ENCODE measurements around the gene DISC1.

The DISC1 gene

DNA sequence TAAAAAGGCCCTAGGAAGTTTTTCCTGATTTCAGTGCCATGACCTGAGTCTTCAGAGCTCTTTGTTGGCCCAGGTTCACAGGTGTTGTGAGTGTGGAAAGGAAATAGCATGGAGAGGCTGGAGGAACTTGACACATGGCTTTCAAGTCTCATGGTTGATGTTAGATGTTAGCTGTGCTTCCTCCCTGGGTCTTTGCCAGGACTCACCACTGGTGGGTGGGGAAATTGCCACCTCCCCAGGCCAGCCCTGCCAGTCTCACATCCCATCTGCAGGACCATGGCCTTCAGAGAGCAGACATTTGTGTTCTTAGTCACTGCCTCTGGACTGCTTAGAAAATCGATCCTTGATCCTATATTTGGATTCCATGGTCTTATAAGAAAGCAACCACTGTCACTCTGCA, 383.2 kb downstream of the DISC1 start:
- no peak for DNase-seq (ENCODE audit: low read depth)

DNA sequence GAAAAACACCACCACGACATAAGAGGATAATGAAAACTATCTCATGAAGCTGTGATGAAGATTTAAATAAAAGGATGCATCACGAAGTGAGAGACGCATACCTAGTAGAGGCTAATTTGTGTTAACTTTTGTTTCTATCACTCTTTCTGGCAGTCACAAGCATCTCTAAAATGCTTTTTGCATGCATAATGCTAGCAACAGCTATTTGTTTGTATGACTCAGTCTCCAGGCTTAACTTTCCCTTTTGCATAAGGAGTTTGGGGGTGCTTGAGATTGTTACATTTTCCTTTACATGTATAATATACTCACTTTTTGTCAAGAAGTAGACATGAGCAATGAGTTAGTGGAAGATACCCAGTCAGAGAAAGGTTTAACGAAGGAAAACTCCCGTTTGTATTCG, 385.4 kb downstream of the DISC1 start:
- no peak for DNase-seq (ENCODE audit: low read depth)

DNA sequence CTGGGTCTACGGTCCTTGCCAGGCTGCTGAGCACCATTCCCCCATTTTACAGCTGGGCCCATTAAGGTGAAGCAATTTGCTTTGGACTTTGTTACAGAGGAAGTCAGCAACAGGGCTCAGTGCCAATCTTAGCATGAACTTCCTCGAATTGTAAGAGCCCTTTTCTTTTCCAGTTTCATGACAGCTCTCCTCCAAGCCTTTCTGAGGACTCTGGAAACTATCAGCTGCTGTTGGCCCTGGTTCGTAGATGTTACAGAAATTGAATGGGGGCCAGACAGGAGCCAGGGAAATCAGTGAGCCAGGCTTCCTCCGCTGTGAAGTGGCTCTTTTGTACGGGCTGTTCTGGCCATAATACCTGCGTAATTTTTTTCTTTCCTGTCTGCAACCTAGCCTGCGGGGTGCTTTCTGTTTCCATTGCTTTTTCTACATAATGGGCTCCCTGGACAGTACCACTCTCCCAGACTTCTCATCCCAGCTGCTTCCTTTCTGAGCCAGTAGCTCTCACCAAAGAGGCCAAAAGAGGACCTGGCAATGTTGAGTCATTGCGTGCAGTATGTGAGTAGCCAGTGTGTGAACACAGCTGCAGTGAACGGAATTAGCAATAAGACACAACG, 386.3 kb downstream of the DISC1 start:
- no peak for DNase-seq (ENCODE audit: low read depth)

DNA sequence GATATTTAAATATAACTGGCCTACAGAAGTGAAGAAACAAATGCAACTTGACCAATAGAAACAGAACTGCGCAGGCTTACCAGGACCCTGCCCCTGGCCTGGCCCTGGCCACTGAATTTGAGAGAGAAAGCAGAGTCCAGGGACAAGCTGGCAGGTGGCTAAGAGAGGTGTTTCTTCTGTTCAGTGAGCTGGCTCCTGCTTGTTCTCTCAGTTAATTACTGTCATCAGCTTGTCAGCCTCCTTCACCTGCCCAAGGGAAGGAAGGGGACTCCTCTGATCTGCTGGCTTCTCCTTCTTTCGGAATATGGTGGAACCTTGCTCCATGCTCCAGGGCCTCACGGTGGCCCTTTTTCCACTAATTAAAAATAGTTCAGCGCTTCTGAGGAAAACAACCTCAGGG, 388.4 kb downstream of the DISC1 start:
- no peak for DNase-seq (ENCODE audit: low read depth)

DNA sequence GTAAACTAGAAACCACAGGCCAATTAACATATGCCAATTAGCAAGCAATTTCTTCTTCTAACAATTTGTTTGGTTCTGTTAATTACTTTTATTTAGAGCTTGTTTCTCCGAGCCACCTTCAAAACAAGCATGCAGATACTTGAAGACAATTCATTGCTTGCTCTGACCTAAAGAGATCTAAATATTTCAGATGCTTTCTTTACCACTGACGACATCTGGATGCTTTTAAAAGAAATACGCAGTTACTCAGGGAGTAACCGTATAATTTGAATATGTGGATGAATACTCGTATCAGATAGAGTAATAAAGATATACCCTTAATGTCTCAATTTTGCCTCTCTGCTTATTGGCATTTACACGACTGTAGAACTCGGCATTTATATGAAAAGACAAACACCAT, 390.0 kb downstream of the DISC1 start:
- no peak for DNase-seq (ENCODE audit: low read depth)

DNA sequence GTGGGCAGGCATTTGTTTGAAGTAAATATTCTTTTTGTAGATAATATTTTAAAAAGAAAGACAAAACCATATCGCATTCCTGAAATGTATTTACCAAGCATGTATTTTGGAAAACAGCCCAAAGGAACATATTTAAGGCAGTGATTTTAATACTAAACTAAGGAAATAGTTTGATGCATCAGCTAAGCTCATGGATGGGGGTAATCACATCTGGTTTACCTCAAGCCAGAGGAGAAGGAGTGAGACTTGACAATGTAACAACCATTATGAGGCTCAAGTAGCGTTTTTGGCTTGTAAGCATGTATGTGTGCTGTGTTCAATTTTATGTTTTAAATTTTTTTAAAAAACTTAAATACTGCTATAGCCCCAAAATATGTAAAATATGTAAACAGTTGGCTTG, 390.5 kb downstream of the DISC1 start:
- no peak for DNase-seq (ENCODE audit: low read depth)

DNA sequence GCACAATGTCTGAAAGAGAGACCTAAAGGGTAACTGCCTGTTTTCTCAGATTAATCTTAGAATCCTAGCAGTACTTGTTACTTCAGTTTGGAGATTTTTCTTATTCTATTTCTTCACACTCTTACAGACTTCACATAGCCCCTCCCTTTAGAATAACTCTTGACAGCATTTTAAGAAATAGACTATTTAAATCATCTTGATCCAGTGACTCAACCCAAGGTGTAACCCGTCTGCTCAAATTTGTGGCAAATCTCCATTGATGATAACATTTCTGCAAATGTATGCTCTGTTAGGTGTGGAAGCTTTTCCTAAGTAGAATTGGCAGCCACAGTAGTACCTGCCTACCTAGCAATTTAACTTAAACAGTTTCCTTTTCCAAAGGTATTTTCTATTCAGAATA, 391.2 kb downstream of the DISC1 start:
- DNase-seq (ENCODE audit: low read depth): no peak

DNA sequence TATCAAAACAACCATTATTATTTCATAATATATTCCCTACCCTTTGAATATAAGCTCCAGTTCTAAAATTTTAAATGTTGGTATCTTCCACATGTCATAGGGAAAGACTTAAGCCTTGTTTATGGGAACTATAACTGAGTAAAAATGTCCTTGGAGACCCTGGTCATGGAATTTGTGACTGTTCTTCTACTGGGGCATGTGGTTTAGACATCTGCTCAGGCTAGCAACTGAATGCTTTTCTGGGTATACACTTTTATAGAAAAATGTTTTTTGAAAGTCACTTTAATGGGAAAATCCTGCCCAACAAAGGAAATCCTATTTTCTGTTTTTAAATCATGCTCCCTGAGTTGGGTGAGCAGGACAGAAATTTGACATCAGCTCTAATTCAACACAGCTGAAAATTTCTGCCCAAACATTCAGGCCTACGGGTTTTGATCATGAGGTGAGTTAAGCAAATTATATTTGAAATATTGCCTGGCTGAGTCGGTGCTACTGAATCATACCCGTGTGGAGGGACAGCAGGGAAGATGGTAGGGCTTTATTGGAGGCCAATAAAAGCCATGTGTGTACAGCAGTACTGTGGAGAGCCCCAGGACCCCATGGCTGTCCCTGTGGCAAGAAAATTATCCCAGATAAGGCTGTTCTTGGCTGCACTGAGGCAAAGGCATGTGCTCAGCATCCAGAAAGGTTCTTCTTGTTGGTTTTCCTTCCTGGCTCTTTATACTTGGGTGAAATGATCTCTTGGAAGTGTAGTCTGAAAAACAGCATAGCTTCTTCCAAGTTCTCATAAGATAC, 391.8 kb downstream of the DISC1 start:
- DNase-seq (ENCODE audit: low read depth): no peak

DNA sequence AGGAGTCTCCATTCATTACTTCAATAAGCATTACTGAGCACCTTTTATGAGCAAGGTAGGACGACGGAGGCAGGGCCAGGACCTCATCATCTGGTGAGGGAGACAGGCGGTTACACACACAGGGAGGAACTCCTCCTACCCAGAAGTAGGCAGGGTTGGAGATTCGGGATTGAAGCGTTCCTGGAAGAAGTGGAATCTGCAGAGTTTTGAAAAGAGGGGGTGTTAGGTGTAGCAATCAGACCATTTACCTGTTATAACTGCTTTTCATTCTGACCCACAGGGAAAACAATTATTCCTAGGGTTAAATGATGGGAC, 392.4 kb downstream of the DISC1 start:
- no peak for DNase-seq (ENCODE audit: low read depth)

DNA sequence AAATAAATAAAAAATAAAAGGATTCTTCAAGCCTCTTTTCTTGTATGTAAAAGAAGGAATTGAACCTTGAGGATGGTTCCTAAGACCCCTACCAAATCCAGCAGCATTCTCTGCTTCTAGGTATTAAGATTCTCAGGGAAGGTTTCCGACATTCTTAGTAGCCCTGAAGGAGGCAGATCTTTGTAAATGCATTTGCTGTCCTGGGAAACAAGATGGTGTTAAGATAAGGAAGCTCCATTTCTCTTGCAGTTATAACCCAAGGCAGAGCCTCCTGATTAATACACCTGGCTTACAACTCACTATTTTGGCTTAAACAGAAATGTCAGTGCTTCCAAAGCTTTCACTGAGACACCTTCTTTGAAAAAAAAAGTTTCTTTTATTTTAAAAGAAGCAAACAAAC, 393.8 kb downstream of the DISC1 start:
- DNase-seq (ENCODE audit: low read depth): no peak

DNA sequence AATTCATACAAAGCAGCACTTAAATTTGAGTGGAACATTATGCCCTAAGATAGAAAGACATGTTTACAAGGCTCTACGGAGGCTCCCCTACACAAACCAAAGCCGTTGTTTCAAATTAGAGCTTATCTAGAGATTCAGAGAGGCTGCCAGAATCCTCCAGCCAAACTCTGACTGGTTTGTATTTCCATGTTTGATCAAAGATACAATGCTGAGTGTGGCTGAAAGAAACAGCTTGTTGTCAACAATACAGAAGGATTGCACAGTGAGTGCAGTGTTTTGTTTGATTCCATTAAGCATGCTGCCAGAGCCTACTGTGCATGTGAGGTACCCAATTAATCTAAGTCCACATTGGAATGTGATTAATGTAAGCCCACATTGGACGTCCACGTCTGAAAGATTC, 402.7 kb downstream of the DISC1 start:
- no peak for DNase-seq (ENCODE audit: low read depth)

DNA sequence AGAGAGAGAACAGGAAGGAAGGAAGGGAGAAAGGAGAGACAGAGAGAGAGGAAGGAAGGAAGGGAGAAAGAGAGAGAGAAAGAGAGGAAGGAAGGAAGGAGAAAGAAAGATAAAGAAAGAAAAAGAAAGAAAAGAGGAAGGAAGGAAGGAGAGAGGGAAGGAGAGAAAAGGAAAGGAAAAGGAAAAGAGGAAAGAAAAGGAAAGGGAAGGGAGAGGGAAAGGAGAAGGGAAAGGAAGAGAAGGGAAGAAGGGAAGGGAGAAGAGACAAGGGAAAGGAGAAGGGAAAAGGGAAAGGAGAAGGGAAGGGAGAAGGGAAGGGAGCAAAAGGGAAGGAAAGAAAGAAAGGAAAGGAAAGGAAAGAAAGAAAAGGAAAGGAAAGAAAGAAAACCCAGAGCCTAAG, 404.6 kb downstream of the DISC1 start:
- no peak for DNase-seq (ENCODE audit: low read depth)

DNA sequence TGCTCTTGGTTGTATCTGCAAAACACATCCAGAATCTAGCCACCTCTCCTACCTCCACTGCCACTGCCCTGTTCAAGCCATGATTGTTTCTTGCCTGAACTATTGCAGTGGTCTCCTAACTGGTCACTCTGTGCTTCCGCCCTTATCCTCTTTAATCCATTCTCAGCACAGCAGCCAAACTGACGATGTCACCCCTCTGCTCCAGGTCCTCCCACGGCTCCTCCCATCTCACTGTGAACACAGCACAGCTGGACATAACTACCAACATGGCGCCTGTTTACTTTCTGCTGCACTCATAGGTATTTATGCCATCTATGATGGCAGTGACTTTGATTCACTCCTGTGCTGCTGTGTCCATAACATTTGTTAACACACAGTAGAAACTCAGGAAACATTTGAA, 406.7 kb downstream of the DISC1 start:
- DNase-seq (ENCODE audit: low read depth): no peak

DNA sequence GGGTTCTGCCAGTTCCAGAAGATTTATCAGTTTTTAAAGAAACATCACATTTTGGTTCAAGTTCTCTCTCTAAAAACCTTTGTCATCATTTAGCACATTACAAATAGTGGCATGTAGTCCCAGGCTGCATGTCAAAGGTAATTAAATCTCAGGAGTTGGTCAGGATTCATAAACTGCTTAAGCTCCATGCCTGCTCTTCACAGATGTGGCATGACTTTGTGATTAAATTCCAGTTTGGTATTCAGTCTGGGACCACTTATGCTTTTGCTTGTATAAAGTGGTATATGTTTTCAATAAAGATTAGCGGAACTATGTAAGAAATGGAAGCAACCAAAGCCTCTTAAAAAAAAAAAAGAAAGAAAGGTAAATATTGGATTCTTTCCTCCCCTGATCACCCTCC, 408.0 kb downstream of the DISC1 start:
- DNase-seq (ENCODE audit: low read depth): no peak

DNA sequence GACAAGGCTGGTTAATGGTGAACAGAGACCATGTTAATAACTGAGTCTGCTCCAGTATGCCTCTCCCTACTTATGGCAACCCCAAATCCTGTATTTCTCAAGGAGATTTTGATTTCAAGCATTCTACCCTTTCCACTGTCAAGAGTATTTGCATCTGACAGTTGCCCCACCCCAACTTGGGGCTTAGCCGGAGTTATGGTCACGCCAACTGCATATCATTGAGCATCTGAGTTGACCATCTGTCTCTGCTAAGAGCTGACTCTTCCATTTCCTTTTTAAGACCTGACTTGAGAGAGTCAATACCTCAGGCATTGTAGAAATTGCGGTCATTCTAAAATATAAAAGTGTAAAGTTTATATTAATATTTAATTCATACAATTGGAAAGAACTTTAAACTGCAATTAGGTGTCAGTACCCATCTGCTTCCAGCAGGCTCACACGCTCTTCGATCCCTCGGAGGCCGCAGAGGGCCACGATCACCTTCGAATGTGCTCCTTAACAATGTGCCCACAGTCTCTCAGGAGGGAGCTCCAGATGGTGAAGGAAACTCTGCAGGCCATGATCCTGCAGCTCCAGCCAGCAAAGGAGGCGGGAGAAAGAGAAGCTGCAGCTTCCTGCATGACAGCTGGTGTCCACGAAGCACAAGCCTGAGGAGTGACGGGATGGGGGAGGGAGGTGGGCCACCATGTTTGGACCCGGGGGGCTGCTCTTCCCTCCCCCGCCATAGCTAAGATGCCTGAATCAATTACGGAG, 409.8 kb downstream of the DISC1 start:
- no peak for DNase-seq (ENCODE audit: low read depth)

DNA sequence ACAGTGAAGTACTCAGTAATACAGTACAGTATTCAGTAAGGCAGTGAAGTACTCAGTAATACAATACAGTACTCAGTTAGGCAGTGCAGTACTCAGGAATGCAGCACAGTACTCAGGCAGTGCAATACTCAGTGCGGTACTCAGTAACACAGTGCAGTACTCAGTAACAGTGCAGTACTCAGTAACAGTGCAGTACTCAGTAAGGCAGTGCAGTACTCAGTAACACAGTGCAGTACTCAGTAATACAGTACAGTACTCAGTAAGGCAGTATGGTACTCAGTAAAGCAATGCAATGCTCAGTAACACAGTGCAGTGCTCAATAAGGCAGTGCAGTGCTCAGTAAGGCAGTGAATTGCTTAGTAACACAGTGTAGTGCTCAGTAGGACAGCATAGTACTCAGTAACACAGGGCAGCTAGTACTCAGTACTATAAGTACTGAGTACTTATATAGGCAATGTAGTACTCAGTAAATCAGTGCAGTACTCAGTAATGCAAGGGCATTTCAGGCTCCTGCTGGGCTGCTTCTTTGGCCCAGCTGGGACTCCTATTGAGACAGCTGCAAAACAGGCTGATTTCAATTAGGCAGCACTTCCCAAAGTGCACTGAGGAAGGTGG, 411.3 kb downstream of the DISC1 start:
- DNase-seq (ENCODE audit: low read depth): no peak

DNA sequence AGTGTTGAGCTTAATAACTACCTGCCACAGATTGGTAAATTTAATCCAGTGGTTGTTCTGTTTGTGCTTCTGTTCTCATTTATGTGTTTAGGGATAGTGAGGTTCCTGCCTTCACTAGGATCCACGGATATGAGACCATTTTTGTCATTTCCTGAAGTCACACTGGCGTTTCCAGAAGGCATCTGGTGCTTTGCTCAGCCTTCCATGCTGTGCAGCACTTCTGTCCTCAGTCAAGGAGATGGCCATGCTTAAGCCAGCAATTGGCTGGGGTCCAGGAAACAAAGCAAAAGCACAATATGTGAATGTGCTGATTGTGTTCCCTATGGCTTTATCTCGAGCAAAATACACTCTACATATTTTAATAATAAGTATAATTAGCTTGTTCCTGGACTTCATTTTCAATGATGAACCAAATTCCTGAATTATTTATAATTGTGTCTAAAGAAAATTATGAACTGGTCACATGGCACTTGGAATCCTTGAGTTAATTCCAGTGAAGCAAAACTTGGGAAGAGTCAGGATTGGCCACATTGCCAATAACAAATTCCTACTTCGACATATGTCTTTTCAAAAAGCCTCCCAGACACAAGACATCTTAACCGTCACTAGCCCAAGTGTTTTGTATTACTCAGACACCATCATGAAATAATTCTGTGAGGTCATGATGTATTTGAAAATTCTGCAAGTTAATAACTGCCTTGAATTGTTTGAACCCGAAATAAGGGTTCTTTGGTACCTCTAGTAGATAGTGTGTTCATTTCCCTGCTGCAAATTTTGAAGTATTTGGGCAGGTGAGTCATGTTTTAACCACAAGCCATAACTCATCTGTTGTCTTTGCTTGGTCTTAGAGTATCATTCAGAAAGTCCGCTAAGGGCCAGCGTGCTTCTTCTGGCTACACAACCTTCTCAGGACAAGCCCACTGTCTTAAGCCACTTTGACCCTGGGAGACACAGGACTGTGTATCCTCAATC, 412.4 kb downstream of the DISC1 start:
- DNase-seq (ENCODE audit: low read depth): no peak

DNA sequence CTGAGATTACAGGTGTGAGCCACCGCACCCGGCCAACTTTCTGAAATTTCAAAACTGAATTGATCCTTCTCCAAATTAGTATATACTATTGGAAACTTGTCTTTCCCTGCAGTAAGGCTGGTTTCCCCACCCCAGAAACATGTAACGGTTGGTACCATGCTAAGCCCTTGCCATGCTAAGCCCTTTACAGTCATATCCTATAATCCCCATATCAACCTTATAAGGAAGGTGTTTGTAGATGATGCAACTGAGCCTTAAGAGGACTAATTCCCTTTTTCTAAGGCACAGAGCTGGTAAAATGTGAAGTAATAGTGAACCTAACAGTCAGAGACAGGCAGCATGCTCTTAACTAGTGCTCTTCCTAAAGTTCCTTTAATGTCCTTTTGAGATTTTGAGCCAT, 413.7 kb downstream of the DISC1 start:
- no peak for DNase-seq (ENCODE audit: low read depth)

DNA sequence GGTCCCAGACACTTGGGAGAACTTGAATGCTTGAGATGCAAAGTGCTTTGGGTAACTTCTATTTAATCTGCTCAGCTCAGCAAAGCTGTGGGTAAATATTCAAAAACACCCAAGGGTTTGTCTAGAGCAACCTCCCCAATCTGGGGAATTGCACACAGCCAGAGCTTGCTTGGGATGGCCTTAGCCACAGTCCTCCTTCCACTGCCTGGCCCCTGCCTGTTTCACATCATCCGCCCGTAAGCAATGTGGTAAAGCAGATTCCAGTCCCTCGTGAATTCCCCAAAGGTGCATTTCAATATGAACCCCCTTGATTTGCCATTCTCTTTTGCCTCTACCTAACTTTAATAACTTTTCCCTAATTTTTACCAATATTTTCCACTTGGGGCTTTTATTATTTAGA, 418.1 kb downstream of the DISC1 start:
- no peak for DNase-seq (ENCODE audit: low read depth)

DNA sequence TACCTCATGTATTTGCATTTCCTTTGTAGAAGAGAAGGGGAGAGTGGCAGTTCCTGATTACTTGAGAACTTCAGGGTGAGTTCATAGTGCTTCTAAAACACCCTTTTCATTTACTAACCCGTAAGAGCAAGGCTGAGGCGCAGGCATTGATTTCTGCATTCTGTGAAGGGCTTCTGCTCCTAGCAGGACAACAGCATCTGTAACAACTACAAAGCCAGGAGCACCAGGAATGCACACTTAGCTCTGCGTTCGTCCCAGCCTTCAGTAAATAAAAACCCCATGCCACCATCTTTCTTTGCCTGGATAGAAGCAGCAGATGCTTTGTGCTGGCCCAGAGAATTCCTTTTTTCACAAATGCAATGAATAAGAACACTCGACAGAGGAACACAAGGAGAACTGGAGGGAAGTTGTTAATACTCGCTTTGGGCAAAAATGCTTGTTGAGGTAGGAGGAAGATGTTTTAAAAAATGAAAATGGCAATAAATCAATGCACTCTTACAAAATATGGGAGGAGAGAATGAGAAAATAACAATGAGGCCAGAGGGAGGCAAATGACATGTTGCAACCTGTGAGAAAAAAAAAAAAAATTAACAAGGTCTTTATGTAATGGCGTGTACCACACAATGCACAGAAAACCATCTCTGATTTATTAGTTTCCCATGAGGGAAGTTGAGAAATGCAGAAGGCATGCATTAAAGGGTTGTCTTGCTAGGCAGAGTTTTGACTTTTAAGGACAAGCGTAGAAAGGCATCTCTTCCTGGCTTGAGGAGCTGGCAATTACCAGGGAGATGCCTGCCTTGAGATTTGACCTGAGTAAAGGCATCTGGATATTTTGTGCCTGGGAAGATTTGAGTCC, 418.8 kb downstream of the DISC1 start:
- no peak for DNase-seq (ENCODE audit: low read depth)
